NT2/D1 (cell line): Measurements from ENCODE around the gene CYP46A1.

Experiments used
- DNase-seq: peaks from one replicate; pipeline ENCODE4 v3.0.0-alpha.2; 2011; ENCODE audit warnings: low read depth, low spot score
- H3K27me3 ChIP-seq: 2 replicates; pipeline ENCODE4 v1.6.0; 2011; ENCODE audit warnings: mild to moderate bottlenecking; ENCODE audit not compliant: insufficient read length, insufficient read depth
- H3K36me3 ChIP-seq: 2 replicates; pipeline ENCODE4 v1.6.1; 2011; ENCODE audit warnings: mild to moderate bottlenecking, low read length, mixed read lengths; ENCODE audit not compliant: insufficient read depth, insufficient read length
- H3K4me1 ChIP-seq: 2 replicates; pipeline ENCODE4 v1.5.1; 2011; ENCODE audit not compliant: insufficient read depth, insufficient read length
- H3K4me3 ChIP-seq: 2 replicates; pipeline ENCODE4 v1.5.1; 2011; ENCODE audit warnings: low read depth; ENCODE audit not compliant: insufficient read length
- H3K9ac ChIP-seq: 2 replicates; pipeline ENCODE4 v1.6.0; 2011; ENCODE audit warnings: low read depth; ENCODE audit not compliant: insufficient read length
- H3K9me3 ChIP-seq: 2 replicates; pipeline ENCODE4 v1.5.1; 2011; ENCODE audit warnings: mild to moderate bottlenecking, low read length; ENCODE audit not compliant: insufficient read depth
- SUZ12 ChIP-seq: IDR thresholded peaks from 2 replicates; pipeline ENCODE4 v1.6.1; 2011; ENCODE audit not compliant: insufficient read length, insufficient read depth; ENCODE audit errors: extremely low read depth
- YY1 ChIP-seq: IDR thresholded peaks from 2 replicates; pipeline ENCODE4 v1.6.1; 2011; ENCODE audit not compliant: insufficient read length, insufficient read depth
- ZNF274 ChIP-seq: IDR thresholded peaks from 2 replicates; pipeline ENCODE4 v1.6.1; 2011; ENCODE audit warnings: mild to moderate bottlenecking, low read depth, low read length

Gene CYP46A1

GRCh38 chr14:99708449-99708848 is 24.4 kb downstream of the CYP46A1 start:
- TF ChIP-seq SUZ12 = no peak
- no peak for TF ChIP-seq ZNF274
- TF ChIP-seq YY1 = no peak
- peaks cover 15% of the 10 kb centered on the region; the same call in 1 of the 2 replicates for H3K9me3 ChIP-seq
- DNase-seq = no peak
- no peaks in the 10 kb centered on the region for H3K27me3 ChIP-seq
- no peaks in the 10 kb centered on the region for H3K36me3 ChIP-seq
- no peaks in the 10 kb centered on the region for H3K4me1 ChIP-seq
- no peak overlapping the region for H3K9ac ChIP-seq
- no peak overlapping the region for H3K4me3 ChIP-seq

- no peak for DNase-seq
- Histone ChIP-seq H3K4me3 (no peak overlapping the region), H3K9me3 (no peaks in the 10 kb centered on the region), H3K9ac (no peak overlapping the region), H3K4me1 (peaks cover 17% of the 10 kb centered on the region), H3K36me3 (no peaks in the 10 kb centered on the region), H3K27me3 (no peaks in the 10 kb centered on the region)
- TF ChIP-seq YY1 = no peak
- no peak for TF ChIP-seq ZNF274
- TF ChIP-seq SUZ12 = no peak
These were observed 29.9 kb downstream of the CYP46A1 start for GRCh38 chr14:99713972-99714371.

- no peaks in the 10 kb centered on the region for H3K36me3 ChIP-seq
- no peaks in the 10 kb centered on the region for H3K27me3 ChIP-seq
- no peak for DNase-seq
- no peak for TF ChIP-seq ZNF274
- no peaks in the 10 kb centered on the region for H3K9me3 ChIP-seq
- no peak overlapping the region for H3K4me3 ChIP-seq
- no peak overlapping the region for H3K9ac ChIP-seq
- H3K4me1 ChIP-seq = peaks cover 17% of the 10 kb centered on the region
These were observed 31.3 kb downstream of the CYP46A1 start for GRCh38 chr14:99715266-99716000.

GRCh38 chr14:99716091-99716849 is 32.2 kb downstream of the CYP46A1 start:
- no peaks in the 10 kb centered on the region for H3K36me3 ChIP-seq
- no peak overlapping the region for H3K9ac ChIP-seq
- no peaks in the 10 kb centered on the region for H3K27me3 ChIP-seq
- no peak for DNase-seq
- no peaks in the 10 kb centered on the region for H3K9me3 ChIP-seq
- H3K4me1 ChIP-seq = peaks cover 17% of the 10 kb centered on the region
- TF ChIP-seq ZNF274 (no peak), YY1 (no peak), SUZ12 (no peak)
- no peak overlapping the region for H3K4me3 ChIP-seq

GRCh38 chr14:99716850-99717681 is 33.0 kb downstream of the CYP46A1 start:
- no peak for DNase-seq
- Histone ChIP-seq H3K27me3 (no peaks in the 10 kb centered on the region), H3K9me3 (no peaks in the 10 kb centered on the region), H3K9ac (no peak overlapping the region), H3K36me3 (no peaks in the 10 kb centered on the region), H3K4me3 (no peak overlapping the region), H3K4me1 (peaks cover 21% of the 10 kb centered on the region)
- TF ChIP-seq YY1 = no peak
- TF ChIP-seq SUZ12 = no peak
- TF ChIP-seq ZNF274 = no peak

GRCh38 chr14:99717682-99718013 is 33.5 kb downstream of the CYP46A1 start:
- no peak overlapping the region for H3K9ac ChIP-seq
- TF ChIP-seq YY1 = no peak
- TF ChIP-seq SUZ12 = no peak
- TF ChIP-seq ZNF274 = no peak
- H3K36me3 ChIP-seq = no peaks in the 10 kb centered on the region
- no peaks in the 10 kb centered on the region for H3K9me3 ChIP-seq
- H3K4me1 ChIP-seq = peaks cover 21% of the 10 kb centered on the region
- no peak for DNase-seq
- H3K4me3 ChIP-seq = no peak overlapping the region
- H3K27me3 ChIP-seq = no peaks in the 10 kb centered on the region

- Histone ChIP-seq H3K4me3 (no peak overlapping the region), H3K9ac (no peak overlapping the region), H3K27me3 (no peaks in the 10 kb centered on the region), H3K4me1 (peaks cover 21% of the 10 kb centered on the region), H3K9me3 (no peaks in the 10 kb centered on the region), H3K36me3 (no peaks in the 10 kb centered on the region)
- DNase-seq = no peak
- TF ChIP-seq SUZ12 (no peak), ZNF274 (no peak), YY1 (no peak)
These were observed 34.1 kb downstream of the CYP46A1 start for GRCh38 chr14:99718031-99718810.
